ENCODE results near the gene BEND7. TPM values are rescaled to one million over a fixed set of nuclear protein-coding genes. Genes with fewer than 3 reads are reported as not detected.

Gene BEND7
- total RNA-seq, 1 donor from 2014 or later, result 25.0 TPM

DNA sequence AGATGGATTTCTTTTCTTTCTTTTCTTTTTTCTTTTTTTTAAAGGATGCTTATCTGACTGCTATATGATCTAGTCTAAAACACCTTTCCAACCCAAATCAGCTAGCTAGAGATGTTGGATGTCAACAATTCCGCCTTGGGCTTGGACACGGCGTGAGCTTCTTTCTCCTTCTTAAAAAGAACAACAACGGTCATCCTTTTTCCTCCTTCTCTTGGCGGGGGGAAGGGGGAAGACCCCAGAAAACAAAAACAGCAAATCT lies 1.0 kb downstream of the BEND7 start:
- peaks cover 14% of the 10 kb centered on the region for H3K27me3 Mint-ChIP-seq (ENCODE audit: low read depth)
- no peak overlapping the region for H3K27ac Mint-ChIP-seq (ENCODE audit: unreplicated experiment)
- TF ChIP-seq, protein P1, sequence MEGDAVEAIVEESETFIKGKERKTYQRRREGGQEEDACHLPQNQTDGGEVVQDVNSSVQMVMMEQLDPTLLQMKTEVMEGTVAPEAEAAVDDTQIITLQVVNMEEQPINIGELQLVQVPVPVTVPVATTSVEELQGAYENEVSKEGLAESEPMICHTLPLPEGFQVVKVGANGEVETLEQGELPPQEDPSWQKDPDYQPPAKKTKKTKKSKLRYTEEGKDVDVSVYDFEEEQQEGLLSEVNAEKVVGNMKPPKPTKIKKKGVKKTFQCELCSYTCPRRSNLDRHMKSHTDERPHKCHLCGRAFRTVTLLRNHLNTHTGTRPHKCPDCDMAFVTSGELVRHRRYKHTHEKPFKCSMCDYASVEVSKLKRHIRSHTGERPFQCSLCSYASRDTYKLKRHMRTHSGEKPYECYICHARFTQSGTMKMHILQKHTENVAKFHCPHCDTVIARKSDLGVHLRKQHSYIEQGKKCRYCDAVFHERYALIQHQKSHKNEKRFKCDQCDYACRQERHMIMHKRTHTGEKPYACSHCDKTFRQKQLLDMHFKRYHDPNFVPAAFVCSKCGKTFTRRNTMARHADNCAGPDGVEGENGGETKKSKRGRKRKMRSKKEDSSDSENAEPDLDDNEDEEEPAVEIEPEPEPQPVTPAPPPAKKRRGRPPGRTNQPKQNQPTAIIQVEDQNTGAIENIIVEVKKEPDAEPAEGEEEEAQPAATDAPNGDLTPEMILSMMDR (conservative IDR thresholded peaks at IDR 0.05), result no peak
- H3K4me1 Mint-ChIP-seq, result peaks cover 20% of the 10 kb centered on the region
- peaks cover 4% of the 10 kb centered on the region for H3K36me3 Mint-ChIP-seq (ENCODE audit: low read depth)
- no peak for DNase-seq (ENCODE audit: low read depth, low spot score)
- H3K9me3 Mint-ChIP-seq, result no peaks in the 10 kb centered on the region
- peak overlapping the region; percentile 91 for H3K4me3 Mint-ChIP-seq

DNA sequence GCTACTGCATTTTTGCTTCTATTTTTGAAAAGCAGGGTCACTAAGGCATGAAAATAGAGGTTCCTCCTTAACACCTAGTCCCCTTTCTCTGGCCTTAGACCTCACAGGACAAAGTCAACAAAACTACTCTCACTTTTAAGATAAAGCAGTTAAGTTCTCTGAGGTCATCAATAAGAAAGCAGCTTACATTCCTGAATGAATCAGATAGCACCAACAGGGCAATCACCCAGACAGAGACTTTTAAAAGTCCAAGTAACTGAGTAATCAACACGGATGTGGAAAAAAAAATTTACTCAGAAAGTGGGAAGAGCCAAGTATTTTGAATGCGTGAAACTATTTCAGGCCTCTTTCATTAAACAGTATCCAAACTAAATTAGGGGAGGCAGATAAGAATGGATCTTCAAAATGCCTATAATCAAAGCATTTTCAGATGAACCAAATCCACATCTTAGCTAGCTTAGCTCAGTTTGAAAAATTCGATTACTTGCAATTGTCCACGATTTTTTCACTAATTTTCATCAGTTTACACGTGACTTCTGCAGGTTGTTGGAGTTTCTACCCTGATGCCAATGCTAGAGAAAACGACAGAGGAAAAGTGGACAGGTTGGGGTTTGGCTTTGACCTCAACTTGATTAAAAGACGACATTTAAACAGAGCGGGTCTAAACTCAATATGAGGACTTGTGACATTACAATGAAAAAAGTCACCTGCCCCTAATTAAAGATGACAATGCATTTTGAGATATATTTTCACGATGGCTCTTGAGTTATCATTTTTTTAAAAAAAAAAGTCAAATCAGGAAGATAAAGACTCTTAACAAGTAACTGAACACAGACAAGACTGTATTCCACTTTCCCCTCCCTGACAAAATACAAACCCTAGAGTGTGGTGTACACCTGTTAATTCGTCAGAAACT lies 1.6 kb downstream of the BEND7 start:
- H3K27ac Mint-ChIP-seq (ENCODE audit: unreplicated experiment), result no peak overlapping the region

DNA sequence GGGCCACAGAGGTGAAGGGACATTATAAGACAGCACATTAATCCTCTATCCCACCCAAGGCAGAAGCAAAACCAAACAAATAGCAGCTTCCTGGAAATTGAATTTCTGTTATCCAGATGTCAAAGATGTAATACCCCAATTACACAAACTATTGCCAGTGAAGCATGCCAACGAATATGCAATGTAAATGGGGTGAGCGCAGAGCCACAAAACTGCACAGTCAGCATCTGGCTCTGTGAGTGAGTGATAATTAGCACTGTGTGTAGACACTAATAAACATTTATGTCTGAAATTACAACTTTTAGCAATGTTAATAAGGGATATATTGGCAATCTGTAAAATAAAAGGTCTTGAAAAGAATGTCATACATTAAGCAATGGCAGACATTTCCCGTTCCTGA lies 3.2 kb downstream of the BEND7 start:
- H3K4me3 Mint-ChIP-seq, result no peak overlapping the region
- peaks cover 14% of the 10 kb centered on the region for H3K27me3 Mint-ChIP-seq (ENCODE audit: low read depth)
- H3K27ac Mint-ChIP-seq (ENCODE audit: unreplicated experiment), result no peak overlapping the region
- peaks cover 20% of the 10 kb centered on the region for H3K4me1 Mint-ChIP-seq
- no peaks in the 10 kb centered on the region for H3K9me3 Mint-ChIP-seq
- H3K36me3 Mint-ChIP-seq (ENCODE audit: low read depth), result peaks cover 4% of the 10 kb centered on the region
- no peak for DNase-seq (ENCODE audit: low read depth, low spot score)
- TF ChIP-seq, protein P1 (conservative IDR thresholded peaks at IDR 0.05), result no peak

More for the DNA sequence above, 1.6 kb downstream of the BEND7 start:
- no peak for DNase-seq (ENCODE audit: low read depth, low spot score)
- Mint-ChIP-seq H3K4me1 (peaks cover 20% of the 10 kb centered on the region), H3K9me3 (no peaks in the 10 kb centered on the region), H3K27me3 (ENCODE audit: low read depth) (peaks cover 14% of the 10 kb centered on the region), H3K4me3 (peak overlapping the region; percentile 91), H3K36me3 (ENCODE audit: low read depth) (peaks cover 4% of the 10 kb centered on the region)
- TF ChIP-seq, protein P1 (conservative IDR thresholded peaks at IDR 0.05), result no peak

DNA sequence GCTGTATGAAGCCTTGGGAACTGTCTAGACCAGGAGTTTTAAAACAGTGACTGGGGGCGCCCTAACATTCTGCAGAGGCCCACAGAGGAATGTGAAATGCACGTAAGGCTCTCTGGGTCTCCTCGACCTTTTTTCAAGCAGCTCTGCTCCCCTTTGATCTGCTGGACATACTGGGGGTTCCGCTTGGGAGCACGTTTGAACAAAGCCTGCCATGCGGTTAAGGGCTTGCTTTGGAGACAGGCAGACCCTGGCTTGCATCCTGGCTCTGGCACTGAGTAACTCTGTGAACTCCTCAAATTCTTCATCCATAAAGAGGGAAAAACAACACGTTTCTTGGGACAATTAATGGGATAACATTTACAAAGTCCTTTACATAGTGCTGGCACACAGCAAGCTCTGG lies 7.8 kb downstream of the BEND7 start:
- Mint-ChIP-seq H3K9me3 (no peaks in the 10 kb centered on the region), H3K36me3 (ENCODE audit: low read depth) (peaks cover 5% of the 10 kb centered on the region), H3K27me3 (ENCODE audit: low read depth) (no peaks in the 10 kb centered on the region), H3K4me1 (peaks cover 5% of the 10 kb centered on the region), H3K4me3 (no peak overlapping the region), H3K27ac (ENCODE audit: unreplicated experiment) (no peak overlapping the region)
- TF ChIP-seq, protein P1 (conservative IDR thresholded peaks at IDR 0.05), result no peak
- DNase-seq (ENCODE audit: low read depth, low spot score), result no peak

DNA sequence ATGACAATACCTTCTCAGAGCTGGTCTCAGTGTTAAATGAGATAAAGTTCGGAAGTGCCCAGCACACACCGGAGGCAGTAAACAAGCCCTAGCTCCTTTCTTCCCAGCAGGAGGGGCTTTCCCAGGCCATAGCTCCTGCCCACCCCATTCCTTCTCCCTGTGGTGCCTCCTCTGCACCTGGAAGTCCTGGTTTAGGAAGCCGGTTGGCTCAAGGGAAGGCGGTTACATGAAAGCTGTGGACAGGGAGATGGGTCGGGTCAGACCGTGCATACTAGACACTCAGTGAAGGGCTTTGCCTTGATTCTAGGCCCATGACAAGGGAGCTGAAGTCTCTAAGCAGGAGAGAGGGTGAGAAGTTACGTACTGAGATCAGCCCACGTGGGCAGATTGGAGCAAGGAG lies 8.6 kb downstream of the BEND7 start:
- H3K4me1 Mint-ChIP-seq, result peaks cover 12% of the 10 kb centered on the region
- no peak overlapping the region for H3K4me3 Mint-ChIP-seq
- H3K27ac Mint-ChIP-seq (ENCODE audit: unreplicated experiment), result no peak overlapping the region
- peaks cover 10% of the 10 kb centered on the region for H3K36me3 Mint-ChIP-seq (ENCODE audit: low read depth)
- no peaks in the 10 kb centered on the region for H3K9me3 Mint-ChIP-seq
- TF ChIP-seq, protein P1 (conservative IDR thresholded peaks at IDR 0.05), result no peak
- H3K27me3 Mint-ChIP-seq (ENCODE audit: low read depth), result no peaks in the 10 kb centered on the region
- DNase-seq (ENCODE audit: low read depth, low spot score), result no peak

All from neural crest cell (in vitro differentiated cells).